Neural crest cell (in vitro differentiated cells): ENCODE results near the gene DDX27. TPM values are rescaled to one million over a fixed set of nuclear protein-coding genes. Genes with fewer than 3 reads are reported as not detected.
"Not testable (repeated sequence)": the region's sequence is repeated elsewhere in the genome, so short reads cannot be mapped to it uniquely, and the experiment has no call there.

Source experiments
- DNase-seq: peaks from one replicate; pipeline ENCODE4 v3.0.0; 2021; ENCODE audit warnings: low read depth, mixed read lengths, low spot score
- H3K27ac Mint-ChIP-seq: one replicate; pipeline ENCODE4 v1.8.0; 2021; ENCODE audit warnings: mild to moderate bottlenecking, mixed read lengths; ENCODE audit not compliant: unreplicated experiment
- H3K27me3 Mint-ChIP-seq: 2 replicates; pipeline ENCODE4 v1.8.0; 2021; ENCODE audit warnings: low read depth, mild to moderate bottlenecking, mixed read lengths
- H3K36me3 Mint-ChIP-seq: 2 replicates; pipeline ENCODE4 v1.8.0; 2021; ENCODE audit warnings: low read depth, mild to moderate bottlenecking, mixed read lengths
- H3K4me1 Mint-ChIP-seq: 2 replicates; pipeline ENCODE4 v1.8.0; 2021; ENCODE audit warnings: mixed read lengths
- H3K4me3 Mint-ChIP-seq: one replicate; pipeline ENCODE4 v1.8.0; 2021; ENCODE audit warnings: mild to moderate bottlenecking, mixed read lengths
- H3K9me3 Mint-ChIP-seq: 2 replicates; pipeline ENCODE4 v1.8.0; 2021; ENCODE audit warnings: mixed read lengths
- total RNA-seq: library from RNA; stranded (reverse); gene quantifications from 2 replicates; pipeline ENCODE4 v1.2.1, GENCODE V29; 2021
- TF ChIP-seq, protein P1 (sequence below): fragments of 200-600 bp; sonication (generic); conservative IDR thresholded peaks from 2 replicates; pipeline ENCODE4 v1.5.0; 2021; ENCODE audit warnings: antibody characterized with exemption, mild to moderate bottlenecking

Gene DDX27
- total RNA-seq, 1 donor from 2014 or later, result 33.2 TPM

DNA sequence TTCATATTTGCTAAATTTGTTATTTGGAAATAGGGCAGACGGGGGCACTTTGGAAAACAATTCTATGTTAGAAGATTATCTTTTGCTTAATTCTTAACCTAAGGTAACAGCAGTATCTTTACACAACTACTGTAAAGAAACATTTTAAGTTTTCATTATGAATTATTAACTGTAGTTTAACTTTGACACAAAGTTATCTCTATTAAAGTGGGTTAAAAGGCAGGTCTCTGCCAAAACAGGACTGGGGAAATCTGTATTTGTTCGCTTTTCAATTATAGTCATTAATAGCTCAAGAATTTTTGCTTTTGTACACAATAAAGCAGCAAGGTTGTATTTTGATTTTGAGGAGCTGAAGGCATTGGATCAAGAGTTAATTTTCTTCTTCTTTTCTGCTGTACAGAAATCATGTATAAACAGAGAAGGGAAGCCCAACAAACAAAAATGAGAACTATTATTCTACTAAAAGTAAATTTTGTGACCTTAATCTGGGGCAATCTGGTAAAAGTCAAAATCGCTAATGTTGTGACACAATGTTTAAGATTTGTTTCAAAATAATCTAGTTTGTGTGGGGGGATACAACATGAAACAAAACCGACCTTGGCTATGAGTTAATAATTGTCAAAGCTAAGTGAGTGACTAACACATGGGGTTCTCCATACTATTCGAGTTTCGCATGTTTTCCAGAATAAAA is 34.0 kb upstream of the DDX27 start:
- DNase-seq, result no peak
- Mint-ChIP-seq H3K4me1 (peaks cover 60% of the 10 kb centered on the region), H3K4me3 (peak overlapping the region; percentile 83), H3K27ac (no peak overlapping the region), H3K9me3 (no peaks in the 10 kb centered on the region), H3K27me3 (peaks cover 2% of the 10 kb centered on the region), H3K36me3 (no peaks in the 10 kb centered on the region)
- TF ChIP-seq, protein P1, sequence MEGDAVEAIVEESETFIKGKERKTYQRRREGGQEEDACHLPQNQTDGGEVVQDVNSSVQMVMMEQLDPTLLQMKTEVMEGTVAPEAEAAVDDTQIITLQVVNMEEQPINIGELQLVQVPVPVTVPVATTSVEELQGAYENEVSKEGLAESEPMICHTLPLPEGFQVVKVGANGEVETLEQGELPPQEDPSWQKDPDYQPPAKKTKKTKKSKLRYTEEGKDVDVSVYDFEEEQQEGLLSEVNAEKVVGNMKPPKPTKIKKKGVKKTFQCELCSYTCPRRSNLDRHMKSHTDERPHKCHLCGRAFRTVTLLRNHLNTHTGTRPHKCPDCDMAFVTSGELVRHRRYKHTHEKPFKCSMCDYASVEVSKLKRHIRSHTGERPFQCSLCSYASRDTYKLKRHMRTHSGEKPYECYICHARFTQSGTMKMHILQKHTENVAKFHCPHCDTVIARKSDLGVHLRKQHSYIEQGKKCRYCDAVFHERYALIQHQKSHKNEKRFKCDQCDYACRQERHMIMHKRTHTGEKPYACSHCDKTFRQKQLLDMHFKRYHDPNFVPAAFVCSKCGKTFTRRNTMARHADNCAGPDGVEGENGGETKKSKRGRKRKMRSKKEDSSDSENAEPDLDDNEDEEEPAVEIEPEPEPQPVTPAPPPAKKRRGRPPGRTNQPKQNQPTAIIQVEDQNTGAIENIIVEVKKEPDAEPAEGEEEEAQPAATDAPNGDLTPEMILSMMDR, result no peak

DNA sequence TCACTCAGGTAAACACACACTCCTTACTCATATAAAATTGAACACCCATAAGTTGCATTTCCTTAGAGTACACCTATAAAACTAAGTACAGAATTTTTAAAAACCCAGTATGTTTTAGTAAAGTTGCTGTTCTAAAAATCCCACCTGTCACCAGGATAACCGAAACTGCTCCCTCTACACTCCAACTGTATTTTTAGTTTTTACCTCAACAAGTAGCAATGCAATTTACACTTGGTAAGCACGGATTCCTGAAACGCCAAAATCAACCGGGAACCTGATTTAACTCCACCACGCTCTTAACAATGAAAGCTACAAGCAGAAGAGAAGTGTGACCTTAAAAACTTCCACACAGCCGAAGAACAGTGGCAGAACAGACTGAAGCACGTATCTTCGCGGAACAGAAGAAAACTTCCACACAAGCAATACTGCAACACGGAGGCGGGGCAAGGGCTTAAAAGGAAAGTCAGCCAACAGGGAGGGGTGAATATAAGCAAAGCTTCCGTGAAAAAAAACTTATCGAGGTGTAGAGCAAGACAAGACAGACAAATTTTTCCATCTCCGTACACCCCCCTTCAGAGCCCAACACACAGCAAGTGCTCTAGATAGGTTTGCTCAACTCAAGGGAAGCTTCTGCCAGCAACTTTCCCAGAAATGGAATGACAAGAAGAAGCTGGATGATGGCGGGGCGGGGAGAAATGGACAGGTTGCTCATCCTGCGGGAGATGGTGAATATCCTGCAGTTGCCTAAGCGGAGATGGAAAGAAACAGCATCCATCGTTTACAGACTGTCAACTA is 32.5 kb upstream of the DDX27 start:
- Mint-ChIP-seq H3K4me3 (peak overlapping the region; percentile 91), H3K9me3 (no peaks in the 10 kb centered on the region), H3K36me3 (no peaks in the 10 kb centered on the region), H3K4me1 (peaks cover 50% of the 10 kb centered on the region), H3K27me3 (peaks cover 2% of the 10 kb centered on the region), H3K27ac (peak overlapping the region; percentile 85)
- DNase-seq, result no peak
- TF ChIP-seq, protein P1, result no peak

GRCh38 chr20:49187330-49187850 is 31.8 kb upstream of the DDX27 start:
- DNase-seq, result no peak
- peaks cover 2% of the 10 kb centered on the region for H3K27me3 Mint-ChIP-seq
- H3K9me3 Mint-ChIP-seq, result no peaks in the 10 kb centered on the region
- peak overlapping the region; percentile 45 for H3K27ac Mint-ChIP-seq
- no peaks in the 10 kb centered on the region for H3K36me3 Mint-ChIP-seq
- H3K4me1 Mint-ChIP-seq, result peaks cover 43% of the 10 kb centered on the region
- TF ChIP-seq, protein P1, result no peak
- H3K4me3 Mint-ChIP-seq, result peak overlapping the region; percentile 91

- Mint-ChIP-seq H3K9me3 (no peaks in the 10 kb centered on the region), H3K4me1 (peaks cover 37% of the 10 kb centered on the region), H3K27me3 (peaks cover 2% of the 10 kb centered on the region), H3K4me3 (peak within 1 kb of the TSS; percentile 91), H3K27ac (peak within 1 kb of the TSS; percentile 71), H3K36me3 (no peaks in the 10 kb centered on the region)
- DNase-seq, result peak; percentile 82
- TF ChIP-seq, protein P1, result no peak
Observed at GRCh38 chr20:49187851-49188641, 31.2 kb upstream of the DDX27 start, which contains the start of gene STAU1. Gene STAU1, minus strand, starts transcription at chr20:49188334. Its CDS starts 22,133 bp downstream, at chr20:49166201.

GRCh38 chr20:49192944-49193518 is 26.2 kb upstream of the DDX27 start:
- H3K4me1 Mint-ChIP-seq, H3K27me3 Mint-ChIP-seq, H3K9me3 Mint-ChIP-seq, H3K27ac Mint-ChIP-seq, DNase-seq, H3K4me3 Mint-ChIP-seq, H3K36me3 Mint-ChIP-seq: not testable (repeated sequence)
